DMS 273 treated with DMSO at 0.1 percent for 48 hours (cell line): ENCODE data around the gene CEBPB.

Source experiments
- DNase-seq: peaks from one replicate; lab custom pipeline; 2025; lab: John Stamatoyannopoulos, UW

CEBPB gene

GRCh38 chr20:50214226-50215024 is 23.8 kb downstream of the CEBPB start:
- DNase-seq = no peak

- no peak for DNase-seq
These were observed 24.6 kb downstream of the CEBPB start for GRCh38 chr20:50215101-50215690.

GRCh38 chr20:50215926-50216325 is 25.3 kb downstream of the CEBPB start:
- no peak for DNase-seq

GRCh38 chr20:50216543-50217206 is 26.0 kb downstream of the CEBPB start:
- no peak for DNase-seq

- no peak for DNase-seq
These were observed 26.7 kb downstream of the CEBPB start for GRCh38 chr20:50217207-50217949.

- DNase-seq = no peak
These were observed 28.4 kb downstream of the CEBPB start for GRCh38 chr20:50218987-50219435.

GRCh38 chr20:50219600-50219999 is 29.0 kb downstream of the CEBPB start:
- DNase-seq = no peak

- DNase-seq = no peak
These were observed 29.7 kb downstream of the CEBPB start for GRCh38 chr20:50220093-50220893.

- no peak for DNase-seq
These were observed 30.3 kb downstream of the CEBPB start for GRCh38 chr20:50220894-50221365.

- DNase-seq = no peak
These were observed 31.1 kb downstream of the CEBPB start for GRCh38 chr20:50221501-50222308.

- no peak for DNase-seq
These were observed 31.8 kb downstream of the CEBPB start for GRCh38 chr20:50222309-50223038.

- no peak for DNase-seq
These were observed 32.7 kb downstream of the CEBPB start for GRCh38 chr20:50223039-50224005.

GRCh38 chr20:50224052-50224451 is 33.4 kb downstream of the CEBPB start:
- DNase-seq = no peak

- DNase-seq = no peak
These were observed 34.1 kb downstream of the CEBPB start for GRCh38 chr20:50224531-50225255.

- DNase-seq = no peak
These were observed 35.7 kb downstream of the CEBPB start for GRCh38 chr20:50226093-50226974.

GRCh38 chr20:50227506-50227905 is 36.9 kb downstream of the CEBPB start:
- no peak for DNase-seq

GRCh38 chr20:50229156-50229607 is 38.6 kb downstream of the CEBPB start:
- DNase-seq = no peak
